ENCODE measurements around the gene CPOX. TPM values are rescaled to one million over a fixed set of nuclear protein-coding genes. Genes with fewer than 3 reads are reported as not detected.

Gene CPOX
- total RNA-seq, 2 experiments from 2014 or later, result 7.0 to 10.5 TPM

- H3K4me3 ChIP-seq (ENCODE audit: low read length), result peak overlapping the region; percentile 5
- POLR2A ChIA-PET, result interaction anchor here (1.0 to 2.3 kb wide), 4 partner anchors 10 to 23 kb away, joined by 4 to 13 read pairs (median 6); partner anchors contain the start of gene CLDND1
Measured at GRCh38 chr3:98545940-98546339, 47.5 kb downstream of the CPOX start.

GRCh38 chr3:98542623-98543022 lies 50.8 kb downstream of the CPOX start:
- no peak overlapping the region for H3K4me3 ChIP-seq (ENCODE audit: low read length)
- TF ChIP-seq CTCF (IDR thresholded peaks at IDR 0.05), result no peak
- ATAC-seq (ENCODE audit: poor library complexity) (no peak), DNase-seq (no peak)
- H3K36me3 Mint-ChIP-seq (ENCODE audit: low read depth), result no peaks in the 10 kb centered on the region
- H3K27me3 ChIP-seq (ENCODE audit: control insufficient read depth in 1 of 2, insufficient read depth in 2 of 2, low read length in 2 of 2), result no peaks in the 10 kb centered on the region
- H3K27ac Mint-ChIP-seq, result no peak overlapping the region
- peaks cover 11% of the 10 kb centered on the region for H3K4me1 Mint-ChIP-seq (ENCODE audit: low read depth)
- ChIA-PET POLR2A (interaction anchor here (0.9 kb wide), 1 partner anchor 13 kb away, joined by 3 read pairs; no protein-coding TSS in a partner anchor), CTCF (interaction anchor here (0.7 to 2.1 kb wide), 2 partner anchors 10 to 22 kb away, joined by 3 to 6 read pairs; partner anchors contain the start of gene GPR15)
- intact Hi-C loops (cut with DNase I, micrococcal nuclease), result no loop called here
- H3K36me3 ChIP-seq (ENCODE audit: insufficient read depth, low read length), result no peaks in the 10 kb centered on the region
- H3K9me3 ChIP-seq (ENCODE audit: control insufficient read depth in 1 of 2, insufficient read depth in 1 of 2, low read length in 2 of 2), result no peaks in the 10 kb centered on the region
- no peak overlapping the region for H3K27ac ChIP-seq (ENCODE audit: low read depth in 1 of 2, low read length in 2 of 2)
- no peaks in the 10 kb centered on the region for H3K27me3 Mint-ChIP-seq
- H3K4me3 Mint-ChIP-seq, result no peak overlapping the region
- H3K4me1 ChIP-seq (ENCODE audit: insufficient read depth, low read length), result no peaks in the 10 kb centered on the region
- H3K9me3 Mint-ChIP-seq, result no peaks in the 10 kb centered on the region

More at GRCh38 chr3:98545940-98546339, 47.5 kb downstream of the CPOX start:
- H3K36me3 Mint-ChIP-seq (ENCODE audit: low read depth), result no peaks in the 10 kb centered on the region
- H3K4me1 ChIP-seq (ENCODE audit: insufficient read depth, low read length), result no peaks in the 10 kb centered on the region
- H3K4me1 Mint-ChIP-seq (ENCODE audit: low read depth), result peaks cover 4% of the 10 kb centered on the region
- no peaks in the 10 kb centered on the region for H3K9me3 Mint-ChIP-seq
- TF ChIP-seq CTCF (IDR thresholded peaks at IDR 0.05), result no peak
- no peaks in the 10 kb centered on the region for H3K27me3 Mint-ChIP-seq
- H3K27ac ChIP-seq (ENCODE audit: low read depth in 1 of 2, low read length in 2 of 2), result no peak overlapping the region
- no peak overlapping the region for H3K4me3 Mint-ChIP-seq
- H3K36me3 ChIP-seq (ENCODE audit: insufficient read depth, low read length), result no peaks in the 10 kb centered on the region
- H3K27ac Mint-ChIP-seq, result peak overlapping the region; percentile 5
- no peaks in the 10 kb centered on the region for H3K9me3 ChIP-seq (ENCODE audit: control insufficient read depth in 1 of 2, insufficient read depth in 1 of 2, low read length in 2 of 2)
- intact Hi-C loops (cut with DNase I, micrococcal nuclease), result no loop called here
- DNase-seq, result peak in 2 of 14 experiments; percentile 51 to 60
- peak; percentile 56 for ATAC-seq (ENCODE audit: poor library complexity)
- CTCF ChIA-PET, result no interaction called here
- no peaks in the 10 kb centered on the region for H3K27me3 ChIP-seq (ENCODE audit: control insufficient read depth in 1 of 2, insufficient read depth in 2 of 2, low read length in 2 of 2)

- H3K4me3 Mint-ChIP-seq, result no peak overlapping the region
- ATAC-seq (ENCODE audit: poor library complexity), result no peak
- no peak overlapping the region for H3K27ac Mint-ChIP-seq
- no peak for DNase-seq
- intact Hi-C loops (cut with DNase I, micrococcal nuclease), result no loop called here
- H3K27ac ChIP-seq (ENCODE audit: low read depth in 1 of 2, low read length in 2 of 2), result no peak overlapping the region
- ChIA-PET POLR2A (interaction anchor here (1.1 to 2.5 kb wide), 2 partner anchors 18 to 22 kb away, joined by 6 to 7 read pairs; partner anchors contain the start of gene CLDND1), CTCF (interaction anchor here (0.7 to 2.1 kb wide), 3 partner anchors 9 to 23 kb away, joined by 3 to 6 read pairs (median 3); partner anchors contain the start of gene GPR15)
- no peaks in the 10 kb centered on the region for H3K4me1 ChIP-seq (ENCODE audit: insufficient read depth, low read length)
- no peak overlapping the region for H3K4me3 ChIP-seq (ENCODE audit: low read length)
- no peaks in the 10 kb centered on the region for H3K27me3 ChIP-seq (ENCODE audit: control insufficient read depth in 1 of 2, insufficient read depth in 2 of 2, low read length in 2 of 2)
- H3K9me3 Mint-ChIP-seq, result no peaks in the 10 kb centered on the region
- no peak for TF ChIP-seq CTCF (IDR thresholded peaks at IDR 0.05)
- H3K4me1 Mint-ChIP-seq (ENCODE audit: low read depth), result peaks cover 11% of the 10 kb centered on the region
- no peaks in the 10 kb centered on the region for H3K9me3 ChIP-seq (ENCODE audit: control insufficient read depth in 1 of 2, insufficient read depth in 1 of 2, low read length in 2 of 2)
- H3K27me3 Mint-ChIP-seq, result no peaks in the 10 kb centered on the region
- H3K36me3 Mint-ChIP-seq (ENCODE audit: low read depth), result no peaks in the 10 kb centered on the region
- H3K36me3 ChIP-seq (ENCODE audit: insufficient read depth, low read length), result no peaks in the 10 kb centered on the region
Measured at GRCh38 chr3:98541695-98542094, 51.7 kb downstream of the CPOX start.

All from CD4-positive, alpha-beta T cell (primary cell).